H1 (cell line): ENCODE measurements around the gene SCAF1. TPM values are rescaled to one million over a fixed set of nuclear protein-coding genes. Genes with fewer than 3 reads are reported as not detected.

Experiments used
- CTCF ChIA-PET: fragments of 300-600 bp; sonication (Branson Sonifier 250); formaldehyde crosslinking; loops from one replicate; lab custom pipeline; 2021; ENCODE audit not compliant: partially characterized antibody; lab: Charles Lee
- POLR2A ChIA-PET: fragments of 300-600 bp; sonication (Branson Sonifier 250); formaldehyde crosslinking; loops from one replicate; lab custom pipeline; 2021; ENCODE audit warnings: inconsistent platforms; ENCODE audit not compliant: partially characterized antibody; lab: Charles Lee
- DNase-seq, 2 experiments: peaks; one replicate each; pipeline versions ENCODE4 v3.0.0 to v3.0.0-alpha.2; 2010 to 2022; ENCODE audit warnings: low spot score in 2 of 2, low read depth in 1 of 2, mixed read lengths in 1 of 2
- FAIRE-seq: peaks from 2 replicates; lab custom pipeline; 2011; peaks lifted over from hg19 to GRCh38; lab: Jason Lieb, UNC
- H2AFZ ChIP-seq: 2 replicates; pipeline ENCODE4 v1.8.1; 2012; ENCODE audit warnings: low read length, inconsistent platforms
- H2AK5ac ChIP-seq: 2 replicates; pipeline ENCODE4 v1.6.1; 2013; ENCODE audit warnings: low read depth, low read length
- H2BK120ac ChIP-seq: replicated peaks from 2 replicates; pipeline ENCODE3; 2013; ENCODE audit warnings: low read depth, low read length, inconsistent platforms
- H2BK12ac ChIP-seq: 2 replicates; pipeline ENCODE4 v1.6.1; 2013; ENCODE audit warnings: low read depth, low read length
- H2BK15ac ChIP-seq: 2 replicates; pipeline ENCODE4 v1.6.1; 2013; ENCODE audit warnings: low read length
- H2BK20ac ChIP-seq: 2 replicates; pipeline ENCODE4 v1.6.1; 2013; ENCODE audit warnings: low read length
- H2BK5ac ChIP-seq: 2 replicates; pipeline ENCODE4 v1.6.1; 2013; ENCODE audit warnings: low read depth, low read length
- H3K14ac ChIP-seq: 2 replicates; pipeline ENCODE4 v1.6.1; 2013; ENCODE audit warnings: inconsistent platforms; ENCODE audit not compliant: insufficient read length
- H3K18ac ChIP-seq: 2 replicates; pipeline ENCODE4 v1.6.1; 2013; ENCODE audit warnings: low read length; ENCODE audit errors: extremely low read depth
- H3K23ac ChIP-seq: 2 replicates; pipeline ENCODE4 v1.6.1; 2013; ENCODE audit warnings: inconsistent platforms; ENCODE audit not compliant: insufficient read length
- H3K23me2 ChIP-seq: 2 replicates; pipeline ENCODE4 v1.6.1; 2013; ENCODE audit warnings: low read depth, low read length
- H3K27ac ChIP-seq: 2 replicates; pipeline ENCODE4 v1.6.1; 2011; ENCODE audit warnings: low read depth, low read length, inconsistent platforms
- H3K27me3 ChIP-seq, 4 experiments: replicated peaks in 1 of 4; 1 replicate in 1 of 4; 2 replicates in 3 of 4; pipeline versions ENCODE4 v1.6.1 to v1.8.1; 2011 to 2013; ENCODE audit warnings: low read length in 3 of 4, mild to moderate bottlenecking in 3 of 4, inconsistent platforms in 2 of 4, mixed read lengths in 2 of 4, moderate library complexity in 1 of 4; ENCODE audit not compliant: control insufficient read depth in 3 of 4, insufficient read depth in 3 of 4; ENCODE audit errors: extremely low read depth in 1 of 4
- H3K36me3 ChIP-seq, 4 experiments: 2 replicates each; pipeline versions ENCODE4 v1.6.1 to v1.8.1; 2011 to 2013; ENCODE audit warnings: mild to moderate bottlenecking in 4 of 4, low read length in 3 of 4, moderate library complexity in 2 of 4, control low read depth in 1 of 4, inconsistent platforms in 1 of 4; ENCODE audit not compliant: insufficient read depth in 4 of 4, control insufficient read depth in 2 of 4
- H3K4ac ChIP-seq: replicated peaks from 2 replicates; pipeline ENCODE3; 2013; ENCODE audit warnings: low read length, low read depth, mixed read lengths, inconsistent platforms; ENCODE audit not compliant: insufficient read length
- H3K4me1 ChIP-seq, 4 experiments: replicated peaks in 1 of 4; 1 replicate in 1 of 4; 2 replicates in 3 of 4; pipeline versions ENCODE4 v1.6.1 to v1.8.1; 2011 to 2013; ENCODE audit warnings: low read length in 3 of 4, inconsistent platforms in 2 of 4, mixed read lengths in 1 of 4; ENCODE audit not compliant: insufficient read depth in 4 of 4, control insufficient read depth in 3 of 4
- H3K4me2 ChIP-seq, 2 experiments: 2 replicates each; pipeline versions ENCODE4 v1.6.1 to v1.8.1; 2011 to 2013; ENCODE audit warnings: low read depth in 2 of 2, low read length in 2 of 2, control low read depth in 1 of 2, inconsistent platforms in 1 of 2, mild to moderate bottlenecking in 1 of 2; ENCODE audit not compliant: insufficient read depth in 1 of 2
- H3K4me3 ChIP-seq, 4 experiments: fragments of 200-600, 300-600 bp in 1 of 4; sonication (generic), shearing (Covaris generic), sonication (Bioruptor Twin) in 1 of 4; 2 replicates each; pipeline versions ENCODE4 v1.5.1 to v1.8.1; 2011 to 2016; ENCODE audit warnings: low read length in 4 of 4, low read depth in 3 of 4, control low read depth in 2 of 4, inconsistent platforms in 2 of 4, mild to moderate bottlenecking in 2 of 4, mixed read lengths in 1 of 4, moderate library complexity in 1 of 4; ENCODE audit not compliant: insufficient read depth in 2 of 4; ENCODE audit errors: extremely low read depth in 1 of 4
- H3K56ac ChIP-seq: replicated peaks from 2 replicates; pipeline ENCODE3; 2013; ENCODE audit warnings: low read depth, mild to moderate bottlenecking, mixed read lengths, low read length, inconsistent platforms; ENCODE audit not compliant: insufficient read length
- H3K79me1 ChIP-seq: 2 replicates; pipeline ENCODE4 v1.6.1; 2013; ENCODE audit warnings: low read depth, low read length, control low read depth
- H3K79me2 ChIP-seq, 2 experiments: 2 replicates each; pipeline versions ENCODE4 v1.6.1 to v1.8.1; 2012 to 2013; ENCODE audit warnings: low read length in 2 of 2, mild to moderate bottlenecking in 2 of 2, inconsistent platforms in 1 of 2; ENCODE audit not compliant: insufficient read depth in 2 of 2, control insufficient read depth in 1 of 2
- H3K9ac ChIP-seq, 4 experiments: replicated peaks in 1 of 4; 1 replicate in 1 of 4; 2 replicates in 3 of 4; pipeline versions ENCODE4 v1.6.1 to v1.8.1; 2011 to 2013; ENCODE audit warnings: low read depth in 3 of 4, low read length in 3 of 4, control low read depth in 2 of 4, mild to moderate bottlenecking in 2 of 4, moderate library complexity in 2 of 4, inconsistent platforms in 1 of 4; ENCODE audit errors: extremely low read depth in 1 of 4
- H3K9me3 ChIP-seq, 2 experiments: 2 replicates each; pipeline versions ENCODE4 v1.6.1 to v1.8.1; 2012 to 2013; ENCODE audit warnings: mild to moderate bottlenecking in 2 of 2, moderate library complexity in 2 of 2, control low read depth in 1 of 2, inconsistent platforms in 1 of 2, low read depth in 1 of 2, low read length in 1 of 2, mixed read lengths in 1 of 2; ENCODE audit not compliant: insufficient read depth in 2 of 2
- H4K20me1 ChIP-seq, 2 experiments: replicated peaks in 1 of 2; 2 replicates each; pipeline versions ENCODE3 to v1.8.1; 2011 to 2013; ENCODE audit warnings: inconsistent platforms in 2 of 2, low read length in 2 of 2, mild to moderate bottlenecking in 1 of 2; ENCODE audit not compliant: insufficient read depth in 2 of 2, control insufficient read depth in 1 of 2
- H4K5ac ChIP-seq: 2 replicates; pipeline ENCODE4 v1.6.1; 2013; ENCODE audit warnings: low read length, low read depth, mixed read lengths, inconsistent platforms; ENCODE audit not compliant: insufficient read length
- H4K8ac ChIP-seq: 2 replicates; pipeline ENCODE4 v1.8.0; 2013; ENCODE audit warnings: mild to moderate bottlenecking, moderate library complexity, low read length, inconsistent platforms; ENCODE audit not compliant: insufficient read depth; ENCODE audit errors: extremely low read depth
- H4K91ac ChIP-seq: replicated peaks from 2 replicates; pipeline ENCODE3; 2013; ENCODE audit warnings: low read length, mixed read lengths, inconsistent platforms; ENCODE audit not compliant: insufficient read length
- BCL11A ChIP-seq, 2 experiments: IDR thresholded peaks; one replicate each; pipeline ENCODE4 v1.6.1; 2011; ENCODE audit warnings: low read depth in 2 of 2, low read length in 2 of 2, mild to moderate bottlenecking in 2 of 2
- CBX5 ChIP-seq: fragments of 300-800, 300-1000 bp; sonication (generic); IDR thresholded peaks from 2 replicates; pipeline ENCODE4 v1.7.1; 2016; ENCODE audit warnings: antibody characterized with exemption, low read length, low read depth
- CEBPB ChIP-seq: IDR thresholded peaks from 2 replicates; pipeline ENCODE4 v1.6.1; 2012; ENCODE audit warnings: low read depth, low read length
- HDAC6 ChIP-seq: IDR thresholded peaks from one replicate; pipeline ENCODE4 v1.7.1; 2012; ENCODE audit warnings: low read depth, mild to moderate bottlenecking, inconsistent platforms, low read length, moderate library complexity
- JUND ChIP-seq: IDR thresholded peaks from 2 replicates; pipeline ENCODE4 v1.6.1; 2011; ENCODE audit warnings: mild to moderate bottlenecking, improper control_type of control experiment, low read length
- KDM4A ChIP-seq: IDR thresholded peaks from one replicate; pipeline ENCODE4 v1.7.1; 2012; ENCODE audit warnings: low read depth, mild to moderate bottlenecking, moderate library complexity, low read length, inconsistent platforms; ENCODE audit not compliant: severe bottlenecking
- POLR2AphosphoS5 ChIP-seq: IDR thresholded peaks from 2 replicates; pipeline ENCODE4 v1.6.1; 2011; ENCODE audit warnings: low read depth, low read length
- RFX5 ChIP-seq: IDR thresholded peaks from 2 replicates; pipeline ENCODE4 v1.6.1; 2011; ENCODE audit warnings: low read depth, low read length, improper control_type of control experiment, borderline replicate concordance
- SAP30 ChIP-seq: fragments of 300-600 bp; sonication (generic); IDR thresholded peaks from 2 replicates; pipeline ENCODE4 v1.7.1; 2012; ENCODE audit warnings: low read length, moderate library complexity, mild to moderate bottlenecking, inconsistent platforms; ENCODE audit not compliant: insufficient read depth, insufficient replicate concordance
- SIX5 ChIP-seq: IDR thresholded peaks from 2 replicates; pipeline ENCODE4 v1.6.1; 2011; ENCODE audit warnings: mild to moderate bottlenecking, low read depth, low read length
- WGBS, 2 experiments: shearing (Covaris generic) in 1 of 2; methylation state at CpG; one replicate each; pipeline versions ENCODE4 v1.1.6 to v1.1.7; 2013 to 2015; ENCODE audit warnings: low lambda C conversion rate in 2 of 2, mixed read lengths in 2 of 2, inconsistent platforms in 1 of 2, low coverage in 1 of 2, missing lambda C conversion rate in 1 of 2; ENCODE audit not compliant: insufficient replicate concordance in 2 of 2, insufficient coverage in 1 of 2, insufficient read length in 1 of 2; ENCODE audit errors: extremely low coverage in 1 of 2, missing lambda C conversion rate in 1 of 2; 5-methylcytosine and 5-hydroxymethylcytosine counted together
- polyA plus RNA-seq, 7 experiments: library from polyadenylated mRNA; depleted of rRNA in 3 of 7; stranded (reverse) in 5 of 7; unstranded in 2 of 7; fragments of >200 nt in 5 of 7; fragments of 200-250 nt in 2 of 7; gene quantifications; 1 replicate in 5 of 7; 2 replicates in 1 of 7; 4 replicates in 1 of 7; pipeline versions ENCODE4 v1.2.1 to v1.2.3, GENCODE V29; 2011 to 2013; ENCODE audit warnings: missing spikeins in 2 of 7, mixed read lengths in 2 of 7
- total RNA-seq: library from RNA; stranded (reverse); fragmentation: NEBNext Ultra II Directional; extraction: Animal tissue kit (Norgen Biotek cat#: 25700); gene quantifications from 2 replicates; pipeline ENCODE4 v1.2.1, GENCODE V29; 2021
- TF ChIP-seq, protein P1 (sequence below): IDR thresholded peaks from 2 replicates; pipeline ENCODE4 v1.6.1; 2012; ENCODE audit warnings: inconsistent platforms

SCAF1 gene
- total and polyA plus RNA-seq, 2 of the 8 experiments (the other 6 are each of a cell fraction or from before 2014, with no cell fraction given): 9.7 to 81.7 TPM

GRCh38 chr19:49672131-49672919 is 30.3 kb downstream of the SCAF1 start:
- Histone ChIP-seq H3K79me1 (no peaks in the 10 kb centered on the region; the same call in 1 of the 2 replicates), H4K91ac (peak overlapping the region; percentile 58), H2BK120ac (no peak overlapping the region), H3K9ac (peak overlapping the region in 2 of 4 experiments; percentile 51 to 53; a peak in 4 of 7 replicates), H3K23ac (no peak overlapping the region), H3K36me3 (peaks cover 2 to 21% (median 9%) of the 10 kb centered on the region in 4 experiments; a peak in 7 of 8 replicates), H3K27ac (peak overlapping the region; percentile 46; the same call in 1 of the 2 replicates), H3K4me3 (peak overlapping the region in 2 of 4 experiments; percentile 26 to 51; a peak in 2 of 8 replicates), H3K23me2 (no peaks in the 10 kb centered on the region; the same call in 1 of the 2 replicates), H2AFZ (peak overlapping the region; percentile 70; the same call in 1 of the 2 replicates), H2AK5ac (no peak overlapping the region), H3K9me3 (no peaks in the 10 kb centered on the region), H2BK12ac (no peak overlapping the region), H4K20me1 (peaks cover 0 to 3% of the 10 kb centered on the region in 2 experiments), H3K79me2 (peaks cover 4 to 7% of the 10 kb centered on the region in 2 experiments; a peak in 1 of 4 replicates), H3K18ac (no peak overlapping the region), H3K4me2 (peak overlapping the region; percentile 12 to 70), H3K27me3 (no peaks in the 10 kb centered on the region), H4K8ac (peak overlapping the region; percentile 78; the same call in 1 of the 2 replicates), H3K14ac (no peak overlapping the region), H2BK5ac (peak overlapping the region; percentile 41), H4K5ac (no peak overlapping the region), H2BK20ac (no peak overlapping the region), H2BK15ac (no peak overlapping the region), H3K56ac (no peak overlapping the region), H3K4ac (no peak overlapping the region), H3K4me1 (peaks cover 0 to 6% (median 2%) of the 10 kb centered on the region in 4 experiments; a peak in 4 of 7 replicates)
- CTCF ChIA-PET: interaction anchor here (0.7 to 7.4 kb wide), 23 partner anchors 8 to 905 kb away, joined by 3 to 39 read pairs (median 5); partner anchors contain the start of genes CPT1C, RCN3, RRAS and SCAF1
- FAIRE-seq (no peak), DNase-seq (peak; percentile 74 to 95)
- POLR2A ChIA-PET: interaction anchor here (0.6 to 14.5 kb wide), 13 partner anchors 9 to 176 kb away, joined by 3 to 275 read pairs (median 4); partner anchors contain the start of genes ADM5, BCL2L12, CPT1C and IRF3
- 17% methylated on average over 24 of the region's 28 CpGs; no CpG with 5 or more reads in 1 of the 2 experiments for WGBS, 2 experiments
- TF ChIP-seq, protein P1, sequence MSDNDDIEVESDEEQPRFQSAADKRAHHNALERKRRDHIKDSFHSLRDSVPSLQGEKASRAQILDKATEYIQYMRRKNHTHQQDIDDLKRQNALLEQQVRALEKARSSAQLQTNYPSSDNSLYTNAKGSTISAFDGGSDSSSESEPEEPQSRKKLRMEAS: peak; percentile 53
- no peak for TF ChIP-seq CEBPB
- no peak for TF ChIP-seq SAP30
- no peak for TF ChIP-seq JUND
- 0 out of 2 replicates have a peak, but pooled peaks have one; percentile 40 for TF ChIP-seq POLR2AphosphoS5
- no peak for TF ChIP-seq BCL11A (IDR thresholded peaks at IDR 0.05; ENCODE audit: low read depth in 2 of 2, low read length in 2 of 2)
- no peak for TF ChIP-seq CBX5
- no peak for TF ChIP-seq KDM4A
- no peak for TF ChIP-seq SIX5
- no peak for TF ChIP-seq HDAC6
- no peak for TF ChIP-seq RFX5
